ENCODE data around the gene PHPT1. TPM values are rescaled to one million over a fixed set of nuclear protein-coding genes. Genes with fewer than 3 reads are reported as not detected.
A peak's percentile ranks its signal among the peaks of the same experiment; 100 is the strongest.

PHPT1 gene
- total and polyA plus RNA-seq, 2 of the 13 experiments (the other 11 are each of a cell fraction or from before 2014, with no cell fraction given) = 189 to 192 TPM

GRCh38 chr9:136885950-136886578 lies 36.9 kb downstream of the PHPT1 start, which contains the start of gene TRAF2 (continued):
- TF ChIP-seq NCOA5 (CRISPR knock-in tag; IDR thresholded peaks at IDR 0.05) (no peak), ZNF776 (CRISPR knock-in tag; IDR thresholded peaks at IDR 0.05) (peak; percentile 84; the same call in 1 of the 2 replicates), NFE2L2 (IDR thresholded peaks at IDR 0.05; ENCODE audit: low read length) (no peak), KLF15 (CRISPR knock-in tag; IDR thresholded peaks at IDR 0.05; ENCODE audit: borderline replicate concordance) (0 out of 2 replicates have a peak, but pooled peaks have one; percentile 24), XRCC5 (optimal IDR thresholded peaks at IDR 0.05; ENCODE audit: low read length) (peak; percentile 54), NR2F2 (IDR thresholded peaks at IDR 0.05; ENCODE audit: borderline replicate concordance, low read depth) (no peak), ZNF780A (CRISPR knock-in tag; IDR thresholded peaks at IDR 0.05) (no peak), SRSF1 (optimal IDR thresholded peaks at IDR 0.05; ENCODE audit: low read depth, low read length) (peak; percentile 74), ZNF329 (CRISPR knock-in tag; IDR thresholded peaks at IDR 0.05; ENCODE audit: low read depth) (no peak), GTF2F1 (IDR thresholded peaks at IDR 0.05; ENCODE audit: low read length) (no peak), ZNF782 (CRISPR knock-in tag; IDR thresholded peaks at IDR 0.05; ENCODE audit: borderline replicate concordance) (no peak), TCF7 (IDR thresholded peaks at IDR 0.05; ENCODE audit: low read depth) (no peak), HHEX (CRISPR knock-in tag; IDR thresholded peaks at IDR 0.05) (no peak), ZNF549 (CRISPR knock-in tag; IDR thresholded peaks at IDR 0.05) (no peak), ETV6 (CRISPR knock-in tag; conservative IDR thresholded peaks at IDR 0.05) (peak; percentile 62; the same call in 1 of the 2 replicates), PRDM4 (CRISPR knock-in tag; IDR thresholded peaks at IDR 0.05; ENCODE audit: borderline replicate concordance) (no peak), ARNT2 (CRISPR knock-in tag; IDR thresholded peaks at IDR 0.05; ENCODE audit: low read depth) (0 out of 2 replicates have a peak, but pooled peaks have one; percentile 52), TBL1XR1 (IDR thresholded peaks at IDR 0.05; ENCODE audit: borderline replicate concordance, low read length, partially characterized antibody) (no peak), ZNF430 (CRISPR knock-in tag; IDR thresholded peaks at IDR 0.05) (no peak), KAT8 (CRISPR knock-in tag; IDR thresholded peaks at IDR 0.05) (peak; percentile 73), ZNF563 (CRISPR knock-in tag; IDR thresholded peaks at IDR 0.05) (peak; percentile 30; the same call in 1 of the 2 replicates), CBX1 (IDR thresholded peaks at IDR 0.05; ENCODE audit: low read depth) (no peak), SIX4 (CRISPR knock-in tag; IDR thresholded peaks at IDR 0.05) (no peak), ZMYM4 (CRISPR knock-in tag; IDR thresholded peaks at IDR 0.05) (no peak), SIX1 (CRISPR knock-in tag; IDR thresholded peaks at IDR 0.05; ENCODE audit: borderline replicate concordance) (no peak), ZNF205 (CRISPR knock-in tag; IDR thresholded peaks at IDR 0.05) (0 out of 2 replicates have a peak, but pooled peaks have one; percentile 35)
- TF ChIP-seq, protein P1, sequence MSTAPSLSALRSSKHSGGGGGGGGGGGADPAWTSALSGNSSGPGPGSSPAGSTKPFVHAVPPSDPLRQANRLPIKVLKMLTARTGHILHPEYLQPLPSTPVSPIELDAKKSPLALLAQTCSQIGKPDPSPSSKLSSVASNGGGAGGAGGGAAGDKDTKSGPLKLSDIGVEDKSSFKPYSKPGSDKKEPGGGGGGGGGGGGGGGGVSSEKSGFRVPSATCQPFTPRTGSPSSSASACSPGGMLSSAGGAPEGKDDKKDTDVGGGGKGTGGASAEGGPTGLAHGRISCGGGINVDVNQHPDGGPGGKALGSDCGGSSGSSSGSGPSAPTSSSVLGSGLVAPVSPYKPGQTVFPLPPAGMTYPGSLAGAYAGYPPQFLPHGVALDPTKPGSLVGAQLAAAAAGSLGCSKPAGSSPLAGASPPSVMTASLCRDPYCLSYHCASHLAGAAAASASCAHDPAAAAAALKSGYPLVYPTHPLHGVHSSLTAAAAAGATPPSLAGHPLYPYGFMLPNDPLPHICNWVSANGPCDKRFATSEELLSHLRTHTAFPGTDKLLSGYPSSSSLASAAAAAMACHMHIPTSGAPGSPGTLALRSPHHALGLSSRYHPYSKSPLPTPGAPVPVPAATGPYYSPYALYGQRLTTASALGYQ (CRISPR knock-in tag; IDR thresholded peaks at IDR 0.05) = no peak
- TF ChIP-seq, protein P2, sequence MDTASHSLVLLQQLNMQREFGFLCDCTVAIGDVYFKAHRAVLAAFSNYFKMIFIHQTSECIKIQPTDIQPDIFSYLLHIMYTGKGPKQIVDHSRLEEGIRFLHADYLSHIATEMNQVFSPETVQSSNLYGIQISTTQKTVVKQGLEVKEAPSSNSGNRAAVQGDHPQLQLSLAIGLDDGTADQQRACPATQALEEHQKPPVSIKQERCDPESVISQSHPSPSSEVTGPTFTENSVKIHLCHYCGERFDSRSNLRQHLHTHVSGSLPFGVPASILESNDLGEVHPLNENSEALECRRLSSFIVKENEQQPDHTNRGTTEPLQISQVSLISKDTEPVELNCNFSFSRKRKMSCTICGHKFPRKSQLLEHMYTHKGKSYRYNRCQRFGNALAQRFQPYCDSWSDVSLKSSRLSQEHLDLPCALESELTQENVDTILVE (CRISPR knock-in tag; IDR thresholded peaks at IDR 0.05) = 0 out of 2 replicates have a peak, but pooled peaks have one; percentile 25

Measured in HepG2 (cell line).